Smooth muscle cell (in vitro differentiated cells): Measurements from ENCODE around the gene CGB5. TPM values are rescaled to one million over a fixed set of nuclear protein-coding genes. Genes with fewer than 3 reads are reported as not detected.
A peak's percentile ranks its signal among the peaks of the same experiment; 100 is the strongest.

Source experiments
- DNase-seq: peaks from one replicate; lab custom pipeline; 2025; ENCODE audit not compliant: unreplicated experiment; lab: John Stamatoyannopoulos, UW
- H2AFZ ChIP-seq: fragments of 200-600 bp; sonication (generic); 2 replicates; pipeline ENCODE4 v1.6.0; 2016; ENCODE audit warnings: antibody characterized with exemption, low read depth, mild to moderate bottlenecking
- H3F3A ChIP-seq: fragments of 200-600 bp; sonication (generic); 2 replicates; pipeline ENCODE4 v1.6.0; 2017; ENCODE audit warnings: antibody characterized with exemption, low read depth
- H3K27ac ChIP-seq: fragments of 200-600 bp; sonication (generic); 2 replicates; pipeline ENCODE4 v1.5.1; 2016; ENCODE audit warnings: low read depth, mild to moderate bottlenecking
- H3K27me3 ChIP-seq: fragments of 200-600 bp; sonication (generic); 2 replicates; pipeline ENCODE4 v1.6.1; 2016; ENCODE audit warnings: low read depth, mild to moderate bottlenecking
- H3K36me3 ChIP-seq: fragments of 200-600 bp; sonication (generic); 2 replicates; pipeline ENCODE4 v1.5.1; 2016; ENCODE audit warnings: low read depth
- H3K4me1 ChIP-seq: fragments of 200-600 bp; sonication (generic); 2 replicates; pipeline ENCODE4 v1.5.1; 2016; ENCODE audit warnings: low read depth
- H3K4me2 ChIP-seq: fragments of 200-600 bp; sonication (generic); 2 replicates; pipeline ENCODE4 v1.6.0; 2016; ENCODE audit warnings: mild to moderate bottlenecking
- H3K4me3 ChIP-seq: fragments of 200-600 bp; sonication (generic); 2 replicates; pipeline ENCODE4 v1.5.1; 2016; ENCODE audit warnings: mild to moderate bottlenecking
- H3K79me2 ChIP-seq: fragments of 200-600 bp; sonication (generic); 2 replicates; pipeline ENCODE4 v1.6.0; 2016; ENCODE audit warnings: low read depth, mild to moderate bottlenecking
- H3K9ac ChIP-seq: fragments of 200-600 bp; sonication (generic); 2 replicates; pipeline ENCODE4 v1.6.0; 2016; ENCODE audit warnings: low read depth
- H3K9me3 ChIP-seq: fragments of 200-600 bp; sonication (generic); replicated peaks from 2 replicates; pipeline ENCODE4 v1.5.1; 2016; ENCODE audit warnings: low read depth
- H4K20me1 ChIP-seq: fragments of 200-600 bp; sonication (generic); 2 replicates; pipeline ENCODE4 v1.6.0; 2016; ENCODE audit warnings: low read depth
- CTCF ChIP-seq: fragments of 200-600 bp; sonication (generic); IDR thresholded peaks from 2 replicates; pipeline ENCODE4 v1.5.1; 2017; ENCODE audit warnings: borderline replicate concordance, mild to moderate bottlenecking, antibody characterized with exemption; ENCODE audit not compliant: insufficient read depth, poor library complexity, severe bottlenecking
- WGBS: methylation state at CpG from one replicate; pipeline ENCODE4 v1.1.7; 2016; ENCODE audit warnings: low lambda C conversion rate; 5-methylcytosine and 5-hydroxymethylcytosine counted together
- polyA plus RNA-seq: library from polyadenylated mRNA; unstranded; fragments of >200 nt; fragmentation: Nextera tagmentation; extraction: Ambion mirVana; gene quantifications from 2 replicates; pipeline ENCODE4 v1.2.1, GENCODE V29; 2016
- total RNA-seq: library from RNA; depleted of rRNA; stranded (reverse); fragments of >200 nt; gene quantifications from 2 replicates; pipeline ENCODE4 v1.2.3, GENCODE V29; 2014

CGB5 gene
- total and polyA plus RNA-seq, 2 experiments from 2014 or later: 2.0 TPM; not detected in 1

DNA sequence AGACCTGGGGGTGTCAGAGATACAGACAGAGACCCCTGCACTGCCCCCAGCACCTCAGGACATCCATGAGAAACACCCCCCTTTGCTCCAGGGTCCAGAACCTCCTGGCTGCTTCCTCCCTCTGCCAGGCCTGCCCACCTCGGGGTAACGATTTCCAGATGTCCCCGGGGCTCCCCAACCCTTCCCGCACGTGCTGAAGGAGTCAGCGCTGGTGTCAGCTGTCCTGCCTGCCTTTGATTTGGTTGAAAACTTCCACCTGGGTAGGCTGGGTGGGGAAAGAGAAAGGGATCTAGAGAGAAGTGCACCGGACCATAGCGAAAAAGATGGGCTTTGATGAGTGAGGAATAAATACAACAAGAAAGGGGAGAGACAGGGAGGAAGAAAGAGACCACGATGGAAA lies 15.4 kb downstream of the CGB5 start:
- Histone ChIP-seq H3K4me2 (no peak overlapping the region), H2AFZ (no peak overlapping the region), H3K79me2 (no peaks in the 10 kb centered on the region), H3K9me3 (no peaks in the 10 kb centered on the region), H3K4me3 (no peak overlapping the region), H3F3A (no peaks in the 10 kb centered on the region), H3K27me3 (no peaks in the 10 kb centered on the region), H4K20me1 (peaks cover 15% of the 10 kb centered on the region), H3K36me3 (no peaks in the 10 kb centered on the region), H3K27ac (no peak overlapping the region), H3K4me1 (peaks cover 4% of the 10 kb centered on the region), H3K9ac (no peak overlapping the region)
- no peak for DNase-seq
- 83% methylated on average over 9 of the region's 9 CpGs for WGBS
- TF ChIP-seq CTCF: no peak

GRCh38 chr19:49061000-49061399 lies 17.4 kb downstream of the CGB5 start:
- Histone ChIP-seq H3K4me3 (no peak overlapping the region), H3K79me2 (no peaks in the 10 kb centered on the region), H3K9ac (no peak overlapping the region), H3K36me3 (no peaks in the 10 kb centered on the region), H3K4me1 (peaks cover 19% of the 10 kb centered on the region), H2AFZ (no peak overlapping the region), H3K9me3 (no peaks in the 10 kb centered on the region), H3K27me3 (no peaks in the 10 kb centered on the region), H3K4me2 (no peak overlapping the region), H3K27ac (no peak overlapping the region), H4K20me1 (peaks cover 15% of the 10 kb centered on the region), H3F3A (no peaks in the 10 kb centered on the region)
- DNase-seq: no peak
- no peak for TF ChIP-seq CTCF
- WGBS: 93% methylated on average over 2 of the region's 2 CpGs

- no peak for TF ChIP-seq CTCF
Observed at GRCh38 chr19:49061445-49061844, 17.8 kb downstream of the CGB5 start.

DNA sequence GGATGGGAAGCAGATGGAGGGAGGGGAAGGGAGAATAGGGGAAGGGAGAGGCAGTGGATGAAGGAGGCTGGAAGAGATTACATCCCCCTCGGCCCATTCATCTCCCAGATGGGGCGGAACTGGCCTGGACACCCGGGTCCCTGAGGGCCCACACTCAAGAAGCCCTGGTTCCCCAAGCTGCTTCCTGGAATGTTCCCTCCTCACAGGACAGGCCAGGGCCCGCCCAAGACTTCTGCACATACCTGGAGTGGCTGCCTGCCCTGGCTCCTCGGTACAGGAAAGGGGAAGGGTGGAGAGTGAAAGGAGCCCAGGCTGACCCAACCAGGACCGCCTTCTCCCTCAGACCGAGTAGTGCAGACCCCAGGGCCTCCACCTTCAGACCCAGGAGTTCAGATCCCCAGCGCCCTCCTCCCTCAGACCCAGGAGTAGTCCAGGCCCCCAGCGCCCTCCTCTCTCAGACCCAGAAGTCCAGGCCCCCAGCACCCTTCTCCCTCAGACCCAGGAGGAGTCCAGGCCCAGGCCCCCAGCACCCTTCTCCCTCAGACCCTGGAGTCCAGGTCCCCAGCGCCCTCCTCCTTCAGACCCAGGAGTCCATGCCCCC lies 20.5 kb downstream of the CGB5 start:
- DNase-seq: no peak
- H3K4me1 ChIP-seq: peaks cover 16% of the 10 kb centered on the region
- no peak overlapping the region for H3K9ac ChIP-seq
- peak overlapping the region; percentile 53 for H3K4me3 ChIP-seq
- peak overlapping the region; percentile 81 for H3K4me2 ChIP-seq
- no peak for TF ChIP-seq CTCF
- H3K9me3 ChIP-seq: no peaks in the 10 kb centered on the region
- H3K79me2 ChIP-seq: no peaks in the 10 kb centered on the region
- no peaks in the 10 kb centered on the region for H3K36me3 ChIP-seq
- no peaks in the 10 kb centered on the region for H3K27me3 ChIP-seq
- no peaks in the 10 kb centered on the region for H3F3A ChIP-seq
- H2AFZ ChIP-seq: no peak overlapping the region
- 56% methylated on average over 8 of the region's 10 CpGs for WGBS
- no peak overlapping the region for H3K27ac ChIP-seq
- peaks cover 6% of the 10 kb centered on the region for H4K20me1 ChIP-seq

More at GRCh38 chr19:49061445-49061844, 17.8 kb downstream of the CGB5 start:
- Histone ChIP-seq H3K4me2 (no peak overlapping the region), H3K4me3 (no peak overlapping the region), H3K79me2 (no peaks in the 10 kb centered on the region), H3F3A (no peaks in the 10 kb centered on the region), H2AFZ (no peak overlapping the region), H3K9me3 (no peaks in the 10 kb centered on the region), H3K27me3 (no peaks in the 10 kb centered on the region), H3K27ac (no peak overlapping the region), H4K20me1 (peaks cover 15% of the 10 kb centered on the region), H3K9ac (no peak overlapping the region), H3K36me3 (no peaks in the 10 kb centered on the region), H3K4me1 (peaks cover 19% of the 10 kb centered on the region)
- DNase-seq: no peak
- 88% methylated on average over 25 of the region's 25 CpGs for WGBS
